Stimulated activated CD4-positive, alpha-beta T cell treated with anti-CD3 and anti-CD28 coated beads, Interleukin-15, amount 100 ng/mL, for 48 hours (primary cell): ENCODE data around the gene PLXDC2.
"Not testable (repeated sequence)": the region's sequence is repeated elsewhere in the genome, so short reads cannot be mapped to it uniquely, and the experiment has no call there.

Experiments
- DNase-seq, 2 donors: peaks; one replicate each; pipeline ENCODE4 v3.0.0-alpha.2; 2020; ENCODE audit warnings: low read depth in 2 of 2

Gene PLXDC2

DNA sequence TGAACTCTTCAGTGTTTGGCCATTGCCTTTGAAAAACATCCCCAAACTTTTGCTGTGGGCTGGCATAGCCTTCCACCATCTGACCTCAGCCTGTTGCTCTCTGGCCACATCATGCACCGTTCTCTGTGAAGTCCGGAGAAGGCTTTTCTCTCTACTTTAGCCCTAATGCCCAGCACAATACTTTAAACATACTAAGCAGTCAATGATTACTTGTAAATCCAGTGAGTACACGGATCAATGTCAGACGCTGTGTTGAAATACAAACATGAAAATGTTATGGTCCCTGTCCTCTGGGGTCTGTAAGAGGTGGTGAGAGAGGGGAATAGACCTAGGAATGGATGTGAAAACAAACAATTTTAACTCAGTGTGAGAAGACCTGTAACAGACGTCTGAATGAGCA, 297.9 kb downstream of the PLXDC2 start:
- DNase-seq, result no peak

DNA sequence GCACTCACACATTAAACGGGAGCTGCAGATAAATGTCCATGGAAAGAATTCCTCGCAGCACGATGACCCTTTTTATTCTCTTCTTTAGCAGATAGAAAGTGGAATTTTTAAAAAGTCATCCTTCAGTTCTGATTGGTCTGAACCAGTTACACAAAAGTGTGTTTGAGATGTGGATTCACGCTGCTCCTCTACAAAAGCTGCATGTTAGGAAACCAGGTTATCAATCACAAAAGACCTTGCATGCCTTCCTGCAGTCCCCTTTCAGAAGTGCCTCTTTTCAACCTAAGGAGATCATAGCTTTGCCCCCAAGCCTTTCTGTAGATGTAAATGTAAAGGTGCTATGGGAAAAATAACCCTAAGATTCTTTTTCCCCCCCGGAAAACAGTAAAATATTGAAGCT, 299.7 kb downstream of the PLXDC2 start:
- no peak for DNase-seq

DNA sequence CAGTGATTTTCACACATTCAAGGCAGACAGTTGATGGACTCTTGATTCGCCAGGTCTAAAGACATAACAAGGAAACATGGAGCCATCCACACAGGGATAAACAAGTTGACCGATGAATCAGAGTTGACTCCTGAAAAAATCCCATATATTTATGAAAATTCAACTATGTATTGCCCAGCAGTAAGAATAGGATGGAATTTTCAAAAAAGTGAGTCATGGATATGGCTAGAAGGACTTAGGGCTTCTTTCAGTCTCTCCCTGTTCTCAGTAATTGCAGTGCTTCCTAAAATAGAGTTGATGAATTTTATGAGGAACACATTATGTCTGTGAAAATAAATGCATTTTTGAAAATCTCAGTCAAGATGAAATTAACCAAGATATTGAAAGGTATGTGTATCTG, 301.2 kb downstream of the PLXDC2 start:
- DNase-seq, result no peak

DNA sequence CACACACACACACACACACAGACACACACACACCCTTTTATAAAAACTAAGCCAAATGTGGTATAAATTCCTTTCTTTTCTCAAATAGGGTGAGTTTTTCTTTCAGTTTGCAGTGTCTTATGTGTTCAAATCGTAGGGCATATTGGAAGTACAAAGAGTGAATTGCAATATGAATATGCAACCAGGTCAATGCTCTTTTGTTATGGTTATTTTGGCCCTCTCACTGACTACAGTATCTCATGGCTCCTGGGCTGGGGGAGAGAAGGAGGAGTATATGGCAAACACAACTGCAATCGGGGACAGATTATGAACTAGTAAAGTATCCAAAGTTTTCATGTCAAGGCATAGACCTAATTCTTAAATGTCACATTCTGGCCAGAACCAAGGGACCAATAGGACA, 301.9 kb downstream of the PLXDC2 start:
- DNase-seq, result no peak

DNA sequence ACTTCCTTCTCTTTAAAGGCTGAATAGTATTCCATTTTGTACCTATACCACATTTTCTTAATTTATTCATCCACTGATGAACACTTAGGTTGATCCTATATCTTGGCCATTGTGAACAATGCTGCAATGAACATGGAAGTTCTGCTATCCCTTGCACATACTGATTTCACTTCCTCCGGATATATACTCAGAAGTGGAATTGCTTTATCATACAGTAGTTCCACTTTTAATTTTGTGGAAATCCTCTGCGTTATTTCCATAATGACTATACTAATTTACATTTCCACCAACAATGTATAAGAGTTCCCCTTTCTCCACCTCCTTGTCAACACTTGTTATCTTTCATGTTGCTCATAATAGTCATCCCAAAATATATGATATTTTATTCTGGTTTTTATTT, 312.6 kb downstream of the PLXDC2 start:
- DNase-seq, result no peak

DNA sequence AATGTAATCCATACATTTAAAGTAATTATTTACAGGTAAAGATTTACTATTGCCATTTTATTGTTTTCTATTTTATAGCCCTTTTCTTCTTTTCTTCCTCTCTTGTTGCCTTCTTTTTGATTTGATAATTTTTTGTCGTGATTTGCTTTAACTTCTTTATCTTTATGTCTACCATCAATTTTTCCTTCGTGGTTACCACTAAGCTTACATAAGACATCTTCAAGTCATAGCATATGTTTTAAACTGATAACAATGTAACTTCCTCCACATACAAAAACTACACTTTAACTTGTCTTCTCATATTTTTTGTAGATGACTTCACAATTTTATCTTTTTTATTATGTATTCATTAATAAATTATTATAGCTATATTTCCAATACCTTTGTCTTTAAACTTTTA, 316.6 kb downstream of the PLXDC2 start:
- DNase-seq, result no peak

DNA sequence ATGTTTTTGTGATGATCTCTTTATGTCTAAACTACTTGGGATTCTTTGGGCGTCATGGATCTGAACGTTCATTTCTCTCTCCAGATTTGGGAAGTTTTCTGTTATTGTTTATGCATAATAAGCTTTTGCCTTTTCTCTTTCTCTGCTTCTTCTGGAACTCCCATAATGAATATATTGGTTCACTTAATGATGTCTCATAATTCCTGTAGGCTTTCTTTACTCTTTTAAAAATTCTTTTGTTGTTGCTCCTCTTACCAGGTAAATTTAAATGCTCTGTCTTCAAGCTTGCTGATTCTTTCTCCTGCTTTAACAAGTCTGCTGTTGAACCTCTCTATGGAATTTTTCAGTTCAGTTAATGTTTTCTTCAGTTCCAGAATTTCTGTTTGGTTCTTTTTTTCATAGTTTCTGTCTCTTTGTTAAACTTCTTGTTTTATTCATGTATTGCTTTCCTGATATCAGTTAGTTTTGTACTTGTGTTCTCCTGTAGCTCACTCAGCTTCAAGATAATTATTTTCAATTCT, 317.5 kb downstream of the PLXDC2 start:
- no peak for DNase-seq

DNA sequence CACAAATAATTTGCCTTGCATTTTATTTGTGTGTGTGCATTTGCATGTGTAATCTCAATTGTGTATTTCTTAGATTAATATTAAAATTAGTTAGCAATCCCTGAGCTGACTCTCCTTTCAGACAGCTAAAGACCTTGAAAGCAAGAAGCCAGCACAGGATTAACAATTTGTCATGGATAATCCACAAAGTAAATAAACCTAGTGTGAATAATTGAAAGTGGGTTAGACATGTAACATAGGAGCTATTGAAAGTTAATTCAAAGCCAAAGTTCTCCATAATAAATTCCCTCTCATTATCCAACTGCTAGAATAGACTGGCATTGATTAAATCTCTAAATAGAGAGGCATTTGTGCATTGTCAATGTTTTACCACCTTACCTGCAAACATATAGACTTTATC, 326.1 kb downstream of the PLXDC2 start:
- DNase-seq, result no peak

DNA sequence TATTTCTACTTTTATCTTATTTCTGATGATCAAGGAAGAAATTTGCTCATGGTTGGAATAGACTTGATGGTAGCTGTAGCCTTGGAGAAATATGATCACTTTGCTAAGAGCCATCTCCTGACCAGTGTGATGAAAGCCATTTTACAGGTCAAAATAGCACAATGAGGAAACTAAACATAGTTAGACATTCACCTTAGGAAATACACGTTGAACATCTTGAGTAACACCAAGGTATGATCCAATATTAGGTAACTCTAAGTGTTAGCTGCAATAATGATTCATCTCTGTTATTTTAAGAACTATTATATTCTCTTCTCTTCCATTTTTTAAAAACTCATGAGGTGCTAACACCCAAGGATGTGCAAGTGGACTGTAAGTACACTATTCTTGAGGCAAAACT, 328.0 kb downstream of the PLXDC2 start:
- no peak for DNase-seq

DNA sequence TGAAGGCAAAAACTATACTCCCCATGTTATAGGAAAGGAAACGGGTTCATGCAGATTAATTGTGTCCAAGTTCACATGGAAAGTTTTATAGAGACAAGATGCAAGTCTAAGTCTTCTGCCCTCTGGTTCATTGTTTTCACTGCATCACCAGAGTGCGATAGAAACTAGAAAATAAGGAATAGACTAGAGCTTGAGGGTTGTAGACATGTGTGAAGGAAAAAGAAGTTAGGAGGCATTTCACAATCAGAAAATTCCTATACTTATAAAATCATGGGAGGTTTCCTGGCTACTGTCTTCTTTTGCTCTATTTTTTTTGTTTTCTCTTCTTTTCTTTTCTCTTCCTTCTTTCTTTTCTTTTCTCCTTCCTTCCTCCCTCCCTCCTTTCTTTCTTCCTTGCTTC, 329.8 kb downstream of the PLXDC2 start:
- no peak for DNase-seq

DNA sequence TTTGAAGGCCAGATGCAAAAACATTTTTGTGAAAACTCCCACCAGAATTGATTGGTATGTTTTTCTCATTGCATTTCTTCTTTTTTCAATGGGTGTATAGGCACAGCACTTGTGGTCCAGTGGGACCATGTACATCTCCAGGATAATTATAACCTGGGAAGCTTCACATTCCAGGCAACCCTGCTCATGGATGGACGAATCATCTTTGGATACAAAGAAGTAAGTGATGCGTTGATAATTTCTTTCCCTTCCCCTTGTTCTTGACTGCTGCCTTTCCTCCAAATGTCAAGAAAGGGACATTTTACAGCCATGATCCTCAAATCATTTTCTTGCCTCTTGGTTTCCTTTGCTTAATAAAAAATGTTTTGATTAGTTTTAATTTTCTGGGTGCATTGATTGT, 331.5 kb downstream of the PLXDC2 start:
- no peak for DNase-seq

DNA sequence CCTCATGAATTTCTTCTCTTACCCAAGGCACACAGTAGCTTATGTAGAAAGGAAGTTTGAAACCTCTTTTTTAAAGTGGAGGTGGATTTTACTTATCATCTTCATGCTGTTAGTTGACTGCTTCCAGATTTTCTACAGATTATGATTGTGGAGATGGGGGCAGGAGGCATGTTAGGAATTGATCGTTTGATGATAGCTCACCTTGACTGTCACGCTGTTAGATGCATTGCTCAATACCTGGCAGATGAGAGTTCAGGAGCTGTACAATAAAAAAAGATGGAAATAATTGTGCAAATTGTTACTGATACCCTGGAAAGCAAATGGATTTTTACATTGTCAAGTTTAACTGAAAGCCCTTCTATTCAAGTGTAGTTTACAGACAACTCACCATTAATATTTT, 340.3 kb downstream of the PLXDC2 start:
- no peak for DNase-seq

DNA sequence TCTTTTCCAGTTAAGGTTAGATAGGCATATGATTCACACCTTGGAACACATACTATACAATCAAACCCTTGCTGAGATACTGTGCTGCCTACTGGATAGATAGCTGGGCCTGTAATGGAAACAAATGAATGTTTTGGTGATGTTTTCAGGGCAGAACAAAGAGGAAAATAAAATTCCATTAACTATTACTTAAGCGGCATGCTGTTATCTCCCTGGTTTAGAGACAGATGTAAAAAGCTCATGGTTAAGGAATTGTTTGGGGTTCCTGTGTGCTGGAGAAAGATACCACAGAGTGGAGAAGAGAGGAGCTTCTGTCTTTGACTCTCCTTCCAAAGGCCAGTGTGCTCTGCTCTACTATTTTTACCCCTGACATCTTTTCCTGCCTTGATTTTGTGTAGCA, 341.1 kb downstream of the PLXDC2 start:
- no peak for DNase-seq

DNA sequence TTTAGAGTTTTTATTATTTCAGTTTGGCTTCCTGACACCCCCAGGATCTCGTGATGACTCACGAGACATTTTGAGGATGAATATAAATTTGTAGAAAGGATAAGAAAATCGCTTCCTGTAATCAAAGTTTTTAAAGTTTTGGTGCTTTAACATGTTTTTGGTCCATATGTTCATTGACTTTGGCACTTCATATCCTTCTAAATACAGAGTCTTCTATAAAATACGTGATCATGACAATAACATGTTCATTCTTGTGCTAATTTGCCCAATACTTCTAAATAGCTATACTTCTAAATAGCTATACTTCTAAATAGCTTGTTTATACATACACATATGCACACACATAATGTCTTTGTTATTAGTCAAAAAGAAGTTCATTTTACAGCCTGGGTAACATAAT, 341.9 kb downstream of the PLXDC2 start:
- no peak for DNase-seq

DNA sequence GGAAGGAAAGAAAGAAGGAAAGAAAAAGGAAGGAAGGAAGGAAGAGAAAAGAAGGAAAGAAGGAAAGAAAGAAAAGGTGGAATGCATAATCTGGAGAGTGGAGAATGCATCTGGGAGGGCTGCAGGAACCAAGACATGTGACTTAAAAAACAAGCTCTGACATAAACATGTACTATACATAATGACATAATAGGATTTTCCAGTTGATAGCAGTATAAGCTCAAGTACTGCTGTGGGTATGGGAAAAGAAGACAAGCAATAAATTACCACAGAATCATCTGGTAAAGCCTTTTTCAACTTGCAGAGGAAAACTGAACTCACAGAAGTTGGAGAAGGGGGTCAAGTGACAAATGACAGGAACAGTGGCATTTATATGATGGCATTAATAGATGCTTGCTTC, 345.9 kb downstream of the PLXDC2 start:
- no peak for DNase-seq

DNA sequence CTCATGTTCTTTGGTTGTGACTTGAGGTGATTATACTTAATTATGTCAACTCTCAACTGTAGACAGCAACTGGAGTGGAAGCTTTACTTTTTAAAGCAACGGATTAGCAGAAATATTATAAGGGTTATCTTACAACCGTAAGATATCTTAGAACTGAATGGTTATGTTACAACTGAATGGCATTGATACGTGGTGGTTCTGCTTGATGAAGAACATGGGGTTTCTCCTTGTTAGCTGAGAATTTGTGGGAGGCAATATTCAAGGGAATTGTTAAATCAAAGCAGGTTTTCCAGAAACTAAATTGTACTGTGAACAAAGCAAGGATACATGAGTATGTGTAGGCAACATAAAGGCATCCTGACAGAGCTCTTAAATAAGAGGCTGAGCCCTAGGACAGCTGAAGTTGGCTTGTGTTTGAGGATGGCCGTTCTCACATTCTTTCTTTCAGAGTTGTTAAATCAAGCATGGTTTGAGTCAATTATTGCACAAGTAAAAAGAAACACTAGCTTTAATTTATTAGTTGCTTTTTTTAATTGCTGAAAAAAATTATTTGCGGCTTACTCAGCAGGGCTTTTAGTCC, 350.0 kb downstream of the PLXDC2 start:
- no peak for DNase-seq

DNA sequence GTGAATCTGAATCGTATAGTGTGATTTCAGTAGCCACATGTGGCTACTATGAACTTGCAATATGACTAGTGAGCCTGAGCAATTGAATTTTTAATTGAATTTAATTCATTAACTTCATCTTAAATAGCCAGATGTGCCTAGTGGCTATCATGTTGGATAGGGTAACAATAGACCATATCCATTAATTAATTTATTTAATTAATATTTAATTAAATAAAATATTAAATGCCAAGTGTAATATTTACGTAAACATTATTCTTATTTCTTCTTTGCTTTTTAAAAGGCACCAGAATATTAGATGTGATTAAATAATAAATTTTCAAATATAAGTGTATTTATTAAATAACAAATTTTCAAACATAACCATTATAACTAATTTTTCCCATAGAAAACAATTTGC, 354.4 kb downstream of the PLXDC2 start:
- no peak for DNase-seq

DNA sequence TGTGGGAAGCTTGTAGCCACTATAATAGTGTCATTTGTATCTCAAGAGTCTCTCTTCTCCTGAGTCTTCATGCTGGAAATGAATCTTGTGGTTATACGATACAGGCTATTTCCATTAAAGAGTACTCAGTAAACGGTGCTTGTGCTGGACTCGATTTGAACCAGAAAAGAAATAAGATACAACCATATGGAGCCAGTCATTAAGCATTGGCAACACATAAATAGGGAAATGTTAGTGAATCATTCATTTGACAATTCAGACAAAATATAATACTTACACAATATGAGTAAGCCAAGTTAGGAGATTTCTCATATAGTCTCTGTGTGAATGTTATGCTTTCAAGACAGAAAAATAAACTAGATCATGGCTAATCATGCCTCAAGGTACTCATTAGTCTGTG, 356.8 kb downstream of the PLXDC2 start:
- DNase-seq, result no peak

DNA sequence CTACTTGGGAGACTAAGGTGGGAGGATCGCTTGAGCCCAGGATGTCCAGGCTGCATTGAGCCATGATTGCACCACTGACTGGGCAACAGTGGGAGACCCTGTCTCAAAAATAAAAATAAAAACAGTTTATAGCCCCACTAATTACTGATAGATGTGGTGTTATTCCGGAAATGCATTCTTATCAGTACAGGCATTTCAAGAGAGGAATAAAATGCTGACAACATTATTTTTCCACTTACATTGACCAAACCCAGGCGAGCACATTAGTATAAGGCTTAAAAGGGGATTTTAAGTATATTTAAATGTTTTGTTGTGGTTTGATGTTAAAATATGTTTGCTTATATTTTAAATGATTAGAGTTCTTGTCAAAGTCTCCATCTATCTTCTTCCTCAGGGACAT, 359.5 kb downstream of the PLXDC2 start:
- DNase-seq, result no peak

DNA sequence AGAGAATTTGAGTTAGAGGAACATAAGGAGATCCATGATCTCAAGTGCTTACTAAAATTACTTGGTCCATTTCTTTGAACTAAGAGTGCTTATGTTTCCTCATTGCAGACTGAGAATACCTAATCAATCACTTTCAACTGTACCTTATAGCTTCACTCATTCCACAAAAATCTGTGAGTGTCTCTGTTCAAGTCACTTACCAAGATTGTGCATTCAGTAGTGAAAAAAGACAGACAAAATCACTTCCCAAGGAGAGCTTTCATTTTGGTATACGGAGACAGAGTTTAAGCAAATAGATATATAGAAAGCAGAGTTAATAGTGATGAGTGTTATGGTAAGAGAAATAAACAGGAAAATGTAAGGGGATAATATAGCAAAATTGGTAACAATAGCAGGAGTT, 364.5 kb downstream of the PLXDC2 start:
- no peak for DNase-seq

DNA sequence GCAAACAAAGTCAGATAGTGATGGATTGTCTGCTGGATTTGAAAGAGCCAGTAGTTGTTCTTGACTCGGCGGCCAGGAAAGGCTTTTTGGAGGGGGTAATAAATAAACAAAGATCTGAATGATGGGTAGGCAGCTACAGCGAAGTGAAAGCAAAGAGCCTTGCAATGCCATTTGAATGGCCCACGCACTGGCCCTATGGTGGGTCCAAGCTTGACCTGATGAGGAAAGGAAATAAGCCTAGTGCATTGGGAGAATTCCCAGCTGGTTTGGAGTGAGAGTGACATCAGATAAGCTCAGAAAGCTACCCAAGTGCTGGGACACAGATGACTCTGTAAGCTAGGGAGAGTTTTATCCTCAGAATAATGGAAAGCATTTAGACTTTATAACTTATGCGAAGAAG, 365.2 kb downstream of the PLXDC2 start:
- DNase-seq, result no peak

DNA sequence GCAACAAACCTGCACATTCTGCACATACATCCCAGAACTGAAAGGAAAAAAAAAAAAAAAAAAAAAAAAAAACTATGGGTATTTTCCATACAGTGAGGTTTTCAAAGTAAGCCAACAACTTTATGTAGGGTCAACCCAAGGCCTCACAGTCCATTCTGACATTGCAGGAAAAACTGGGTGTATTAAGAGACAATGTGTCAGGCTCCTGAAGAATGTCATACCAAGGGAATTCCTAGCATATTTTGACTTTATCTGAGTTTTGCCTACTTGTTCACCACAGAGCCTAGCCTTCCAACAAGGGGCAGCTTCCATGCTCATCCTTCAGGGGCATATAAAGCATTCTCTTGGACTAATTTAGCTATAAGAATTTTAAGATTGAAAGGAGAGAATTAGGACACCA, 368.9 kb downstream of the PLXDC2 start:
- no peak for DNase-seq

DNA sequence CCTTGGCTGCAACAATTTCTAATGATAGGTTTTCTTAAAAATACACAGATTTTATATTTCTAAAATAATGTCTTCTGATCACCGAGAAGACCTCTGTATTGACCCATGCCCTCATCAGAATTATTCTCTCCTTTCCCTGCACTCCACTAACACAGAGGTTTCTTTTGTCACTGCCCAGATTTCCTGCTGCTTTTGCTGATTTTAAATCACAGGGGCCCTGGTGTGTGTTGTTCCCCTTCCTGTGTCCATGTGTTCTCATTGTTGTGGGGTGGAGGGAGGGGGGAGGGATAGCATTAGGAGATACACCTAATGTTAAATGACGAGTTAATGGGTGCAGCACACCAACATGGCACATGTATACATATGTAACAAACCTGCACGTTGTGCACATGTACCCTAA, 375.2 kb downstream of the PLXDC2 start:
- DNase-seq, result not testable (repeated sequence)

DNA sequence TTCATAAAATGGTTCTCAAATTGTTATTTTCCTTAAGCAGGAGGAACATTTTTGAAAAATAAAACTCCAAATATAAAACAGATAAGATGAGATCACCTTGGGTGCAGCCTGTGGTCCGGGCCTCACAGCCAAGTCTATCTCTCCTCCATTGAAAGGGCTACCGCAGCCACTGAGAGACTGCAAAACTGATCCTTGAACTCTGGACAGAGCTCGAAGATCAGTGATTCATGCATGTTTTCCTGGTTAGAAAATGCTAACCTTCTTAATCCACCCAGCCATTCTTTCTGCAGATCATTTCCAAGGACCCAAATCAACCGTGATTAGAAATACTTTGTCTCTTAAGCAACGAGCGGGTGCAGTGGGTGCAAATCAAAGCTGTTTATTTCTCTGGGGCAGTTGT, 378.8 kb downstream of the PLXDC2 start:
- no peak for DNase-seq

DNA sequence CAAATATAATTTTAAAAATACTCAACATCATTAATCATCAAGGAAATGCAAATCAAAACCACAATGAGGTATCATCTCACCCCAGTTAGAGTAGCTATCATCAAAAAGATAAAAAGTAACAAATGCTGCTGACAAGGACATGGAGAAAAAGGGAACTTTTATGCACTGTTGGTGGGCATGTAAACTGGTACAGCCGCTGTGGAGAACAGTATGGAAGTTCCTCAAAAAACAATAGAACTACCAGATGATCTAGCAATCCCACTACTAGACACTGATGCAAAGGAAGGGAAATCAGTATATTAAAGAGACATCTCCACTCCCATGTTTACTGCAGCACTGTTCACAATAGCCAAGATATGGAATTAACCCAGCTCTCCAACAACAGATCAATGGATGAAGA, 384.5 kb downstream of the PLXDC2 start:
- no peak for DNase-seq
